B cell (primary cell): ENCODE results near the gene MYCBP2.

ENCODE experiments used
- EZH2 ChIP-seq: IDR thresholded peaks from 2 replicates; pipeline ENCODE4 v1.6.1; 2012; ENCODE audit warnings: borderline replicate concordance, low read depth, mild to moderate bottlenecking, moderate library complexity, low read length; ENCODE audit not compliant: insufficient read depth, poor library complexity, severe bottlenecking
- TF ChIP-seq, protein P1 (sequence below): fragments of 200-600 bp; IDR thresholded peaks from one replicate; pipeline ENCODE4 v1.8.0; 2022; ENCODE audit warnings: antibody characterized with exemption, mild to moderate bottlenecking

DNA sequence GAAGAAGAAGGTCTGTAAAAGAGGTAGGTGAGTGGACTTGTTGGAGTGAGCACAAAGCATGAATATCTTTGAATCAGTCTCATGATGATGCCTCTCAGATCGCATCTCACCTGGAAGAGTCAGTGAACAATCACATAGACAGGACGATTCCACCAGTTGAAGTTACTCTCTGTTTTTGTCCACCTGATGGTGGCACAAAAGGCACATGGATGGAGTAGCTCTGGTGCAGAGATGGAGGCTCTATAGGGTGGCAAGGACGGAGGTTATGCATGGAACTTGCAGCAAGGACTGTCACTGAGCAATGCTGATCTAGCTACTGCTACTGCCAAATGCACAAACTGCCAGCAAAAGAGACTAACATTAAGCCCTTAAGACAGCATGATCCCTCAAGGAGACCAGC is 10.3 kb upstream of the MYCBP2 start:
- TF ChIP-seq, protein P1, sequence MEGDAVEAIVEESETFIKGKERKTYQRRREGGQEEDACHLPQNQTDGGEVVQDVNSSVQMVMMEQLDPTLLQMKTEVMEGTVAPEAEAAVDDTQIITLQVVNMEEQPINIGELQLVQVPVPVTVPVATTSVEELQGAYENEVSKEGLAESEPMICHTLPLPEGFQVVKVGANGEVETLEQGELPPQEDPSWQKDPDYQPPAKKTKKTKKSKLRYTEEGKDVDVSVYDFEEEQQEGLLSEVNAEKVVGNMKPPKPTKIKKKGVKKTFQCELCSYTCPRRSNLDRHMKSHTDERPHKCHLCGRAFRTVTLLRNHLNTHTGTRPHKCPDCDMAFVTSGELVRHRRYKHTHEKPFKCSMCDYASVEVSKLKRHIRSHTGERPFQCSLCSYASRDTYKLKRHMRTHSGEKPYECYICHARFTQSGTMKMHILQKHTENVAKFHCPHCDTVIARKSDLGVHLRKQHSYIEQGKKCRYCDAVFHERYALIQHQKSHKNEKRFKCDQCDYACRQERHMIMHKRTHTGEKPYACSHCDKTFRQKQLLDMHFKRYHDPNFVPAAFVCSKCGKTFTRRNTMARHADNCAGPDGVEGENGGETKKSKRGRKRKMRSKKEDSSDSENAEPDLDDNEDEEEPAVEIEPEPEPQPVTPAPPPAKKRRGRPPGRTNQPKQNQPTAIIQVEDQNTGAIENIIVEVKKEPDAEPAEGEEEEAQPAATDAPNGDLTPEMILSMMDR: no peak
- TF ChIP-seq EZH2: no peak
